Smooth muscle cell (in vitro differentiated cells): Measurements from ENCODE around the gene IGFBP5. TPM values are rescaled to one million over a fixed set of nuclear protein-coding genes. Genes with fewer than 3 reads are reported as not detected.
A peak's percentile ranks its signal among the peaks of the same experiment; 100 is the strongest.

ENCODE experiments used
- DNase-seq: peaks from one replicate; lab custom pipeline; 2025; ENCODE audit not compliant: unreplicated experiment; lab: John Stamatoyannopoulos, UW
- H2AFZ ChIP-seq: fragments of 200-600 bp; sonication (generic); 2 replicates; pipeline ENCODE4 v1.6.0; 2016; ENCODE audit warnings: antibody characterized with exemption, low read depth, mild to moderate bottlenecking
- H3F3A ChIP-seq: fragments of 200-600 bp; sonication (generic); 2 replicates; pipeline ENCODE4 v1.6.0; 2017; ENCODE audit warnings: antibody characterized with exemption, low read depth
- H3K27ac ChIP-seq: fragments of 200-600 bp; sonication (generic); 2 replicates; pipeline ENCODE4 v1.5.1; 2016; ENCODE audit warnings: low read depth, mild to moderate bottlenecking
- H3K27me3 ChIP-seq: fragments of 200-600 bp; sonication (generic); 2 replicates; pipeline ENCODE4 v1.6.1; 2016; ENCODE audit warnings: low read depth, mild to moderate bottlenecking
- H3K36me3 ChIP-seq: fragments of 200-600 bp; sonication (generic); 2 replicates; pipeline ENCODE4 v1.5.1; 2016; ENCODE audit warnings: low read depth
- H3K4me1 ChIP-seq: fragments of 200-600 bp; sonication (generic); 2 replicates; pipeline ENCODE4 v1.5.1; 2016; ENCODE audit warnings: low read depth
- H3K4me2 ChIP-seq: fragments of 200-600 bp; sonication (generic); 2 replicates; pipeline ENCODE4 v1.6.0; 2016; ENCODE audit warnings: mild to moderate bottlenecking
- H3K4me3 ChIP-seq: fragments of 200-600 bp; sonication (generic); 2 replicates; pipeline ENCODE4 v1.5.1; 2016; ENCODE audit warnings: mild to moderate bottlenecking
- H3K79me2 ChIP-seq: fragments of 200-600 bp; sonication (generic); 2 replicates; pipeline ENCODE4 v1.6.0; 2016; ENCODE audit warnings: low read depth, mild to moderate bottlenecking
- H3K9ac ChIP-seq: fragments of 200-600 bp; sonication (generic); 2 replicates; pipeline ENCODE4 v1.6.0; 2016; ENCODE audit warnings: low read depth
- H3K9me3 ChIP-seq: fragments of 200-600 bp; sonication (generic); replicated peaks from 2 replicates; pipeline ENCODE4 v1.5.1; 2016; ENCODE audit warnings: low read depth
- H4K20me1 ChIP-seq: fragments of 200-600 bp; sonication (generic); 2 replicates; pipeline ENCODE4 v1.6.0; 2016; ENCODE audit warnings: low read depth
- CTCF ChIP-seq: fragments of 200-600 bp; sonication (generic); IDR thresholded peaks from 2 replicates; pipeline ENCODE4 v1.5.1; 2017; ENCODE audit warnings: borderline replicate concordance, mild to moderate bottlenecking, antibody characterized with exemption; ENCODE audit not compliant: insufficient read depth, poor library complexity, severe bottlenecking
- WGBS: methylation state at CpG from one replicate; pipeline ENCODE4 v1.1.7; 2016; ENCODE audit warnings: low lambda C conversion rate; 5-methylcytosine and 5-hydroxymethylcytosine counted together
- polyA plus RNA-seq: library from polyadenylated mRNA; unstranded; fragments of >200 nt; fragmentation: Nextera tagmentation; extraction: Ambion mirVana; gene quantifications from 2 replicates; pipeline ENCODE4 v1.2.1, GENCODE V29; 2016
- total RNA-seq: library from RNA; depleted of rRNA; stranded (reverse); fragments of >200 nt; gene quantifications from 2 replicates; pipeline ENCODE4 v1.2.3, GENCODE V29; 2014

The IGFBP5 gene
- total and polyA plus RNA-seq, 2 experiments from 2014 or later = 381 to 787 TPM

- Histone ChIP-seq H4K20me1 (no peaks in the 10 kb centered on the region), H3K79me2 (no peaks in the 10 kb centered on the region), H2AFZ (no peak overlapping the region), H3K4me1 (peaks cover 14% of the 10 kb centered on the region), H3K4me2 (no peak overlapping the region), H3F3A (peaks cover 6% of the 10 kb centered on the region), H3K27ac (no peak overlapping the region), H3K9ac (no peak overlapping the region), H3K36me3 (no peaks in the 10 kb centered on the region), H3K27me3 (no peaks in the 10 kb centered on the region), H3K9me3 (no peaks in the 10 kb centered on the region), H3K4me3 (no peak overlapping the region)
- WGBS = 96% methylated on average over 1 of the region's 1 CpG
- no peak for TF ChIP-seq CTCF
- DNase-seq = no peak
Observed at GRCh38 chr2:216663106-216663505, 32.2 kb downstream of the IGFBP5 start.

DNA sequence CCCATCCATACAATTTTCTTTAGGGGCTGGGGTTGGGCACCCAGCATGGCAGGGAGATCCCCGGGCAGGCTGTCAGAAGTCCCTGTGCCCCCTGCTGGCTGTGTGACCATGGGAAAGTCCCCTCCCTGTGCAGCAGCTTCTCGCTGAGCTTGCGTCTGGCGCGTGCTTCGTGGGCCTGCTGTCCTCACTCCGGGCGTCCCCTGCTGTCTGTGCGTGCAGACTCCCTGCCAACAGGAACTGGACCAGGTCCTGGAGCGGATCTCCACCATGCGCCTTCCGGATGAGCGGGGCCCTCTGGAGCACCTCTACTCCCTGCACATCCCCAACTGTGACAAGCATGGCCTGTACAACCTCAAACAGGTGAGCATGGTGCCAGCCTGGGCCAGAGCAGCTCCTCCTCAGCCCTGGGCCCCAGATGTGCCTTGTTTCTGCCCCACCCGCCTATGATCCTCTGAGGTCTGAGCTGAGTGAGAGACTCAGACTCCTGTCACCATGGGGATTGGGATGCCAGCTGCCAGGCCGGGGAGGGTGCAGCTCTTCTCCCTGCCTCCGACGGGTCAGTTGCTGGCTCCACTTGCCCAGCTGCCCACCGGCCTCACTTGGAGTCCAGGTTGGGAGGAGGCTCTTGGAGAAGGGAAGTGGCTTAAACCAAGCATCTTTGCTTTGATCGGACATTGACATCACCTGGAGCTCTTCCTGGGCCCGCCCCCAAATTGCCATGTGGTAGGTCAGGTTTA lies 33.5 kb downstream of the IGFBP5 start:
- no peak overlapping the region for H3K27ac ChIP-seq
- no peaks in the 10 kb centered on the region for H3K27me3 ChIP-seq
- no peaks in the 10 kb centered on the region for H3K9me3 ChIP-seq
- DNase-seq = no peak
- H3K79me2 ChIP-seq = no peaks in the 10 kb centered on the region
- no peaks in the 10 kb centered on the region for H3K36me3 ChIP-seq
- TF ChIP-seq CTCF = peak; percentile 20
- H2AFZ ChIP-seq = no peak overlapping the region
- H3K4me2 ChIP-seq = no peak overlapping the region
- H3K9ac ChIP-seq = no peak overlapping the region
- no peaks in the 10 kb centered on the region for H4K20me1 ChIP-seq
- peaks cover 6% of the 10 kb centered on the region for H3F3A ChIP-seq
- peaks cover 14% of the 10 kb centered on the region for H3K4me1 ChIP-seq
- WGBS = 94% methylated on average over 20 of the region's 20 CpGs
- no peak overlapping the region for H3K4me3 ChIP-seq

GRCh38 chr2:216661051-216661450 lies 34.3 kb downstream of the IGFBP5 start:
- Histone ChIP-seq H3K27ac (no peak overlapping the region), H3K4me2 (no peak overlapping the region), H3K79me2 (no peaks in the 10 kb centered on the region), H3K9ac (no peak overlapping the region), H3F3A (peaks cover 6% of the 10 kb centered on the region), H3K4me3 (no peak overlapping the region), H3K9me3 (no peaks in the 10 kb centered on the region), H2AFZ (no peak overlapping the region), H3K4me1 (peaks cover 13% of the 10 kb centered on the region), H4K20me1 (no peaks in the 10 kb centered on the region), H3K27me3 (no peaks in the 10 kb centered on the region), H3K36me3 (no peaks in the 10 kb centered on the region)
- DNase-seq = no peak
- no peak for TF ChIP-seq CTCF
- over 99% methylated on average over 5 of the region's 5 CpGs for WGBS

DNA sequence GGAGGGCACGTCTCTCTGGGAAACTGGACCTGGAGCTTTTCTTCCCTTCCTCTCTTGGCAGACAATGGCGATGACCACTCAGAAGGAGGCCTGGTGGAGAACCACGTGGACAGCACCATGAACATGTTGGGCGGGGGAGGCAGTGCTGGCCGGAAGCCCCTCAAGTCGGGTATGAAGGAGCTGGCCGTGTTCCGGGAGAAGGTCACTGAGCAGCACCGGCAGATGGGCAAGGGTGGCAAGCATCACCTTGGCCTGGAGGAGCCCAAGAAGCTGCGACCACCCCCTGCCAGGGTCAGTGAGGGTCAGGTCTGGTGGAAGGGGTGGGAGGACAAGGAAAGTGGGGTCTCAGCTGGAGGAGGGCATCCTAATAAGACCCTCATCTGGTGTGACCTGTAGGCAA lies 34.9 kb downstream of the IGFBP5 start:
- Histone ChIP-seq H3F3A (peaks cover 1% of the 10 kb centered on the region), H3K36me3 (no peaks in the 10 kb centered on the region), H3K4me3 (no peak overlapping the region), H3K4me1 (peaks cover 7% of the 10 kb centered on the region), H4K20me1 (no peaks in the 10 kb centered on the region), H2AFZ (no peak overlapping the region), H3K4me2 (no peak overlapping the region), H3K27ac (no peak overlapping the region), H3K9me3 (no peaks in the 10 kb centered on the region), H3K27me3 (no peaks in the 10 kb centered on the region), H3K79me2 (no peaks in the 10 kb centered on the region), H3K9ac (no peak overlapping the region)
- no peak for TF ChIP-seq CTCF
- WGBS = 96% methylated on average over 10 of the region's 10 CpGs
- DNase-seq = no peak
